NCI-H1092 treated with DMSO at 0.1 percent for 48 hours (cell line): ENCODE measurements around the gene ARID1B.

ENCODE experiments used
- DNase-seq: peaks from one replicate; lab custom pipeline; 2025; lab: John Stamatoyannopoulos, UW

Gene ARID1B

DNA sequence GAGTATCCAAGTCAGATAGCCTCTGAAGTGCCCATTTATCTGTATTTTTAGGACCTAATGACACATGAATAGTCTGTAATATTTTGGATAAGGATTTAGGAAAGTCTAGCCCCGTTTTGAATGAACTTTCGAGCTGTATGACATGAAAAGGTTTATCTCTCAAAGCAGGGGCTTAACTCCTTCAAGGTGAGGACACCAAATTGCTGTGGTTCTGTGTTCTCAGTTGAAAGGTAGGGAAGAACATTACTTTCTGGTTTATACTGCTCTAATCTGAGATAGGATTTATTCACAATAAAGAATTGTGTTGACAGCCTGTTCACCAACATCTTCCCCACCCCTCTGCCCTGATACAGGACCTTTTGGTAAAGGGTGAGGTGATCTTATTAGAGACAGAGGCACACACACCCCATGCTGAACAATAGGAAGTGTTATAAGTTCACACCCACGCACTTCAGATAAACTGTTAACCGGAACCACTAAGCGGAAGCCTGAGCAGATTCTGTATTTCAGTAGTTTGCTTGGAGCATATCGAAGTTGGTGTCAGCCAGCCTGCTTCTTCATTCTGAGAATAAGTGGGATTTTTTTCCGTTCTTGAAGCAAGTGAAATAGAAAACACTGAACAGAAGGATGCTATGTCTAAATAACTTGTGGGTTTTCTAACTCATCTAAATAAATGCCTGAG lies 322.9 kb downstream of the ARID1B start:
- no peak for DNase-seq

DNA sequence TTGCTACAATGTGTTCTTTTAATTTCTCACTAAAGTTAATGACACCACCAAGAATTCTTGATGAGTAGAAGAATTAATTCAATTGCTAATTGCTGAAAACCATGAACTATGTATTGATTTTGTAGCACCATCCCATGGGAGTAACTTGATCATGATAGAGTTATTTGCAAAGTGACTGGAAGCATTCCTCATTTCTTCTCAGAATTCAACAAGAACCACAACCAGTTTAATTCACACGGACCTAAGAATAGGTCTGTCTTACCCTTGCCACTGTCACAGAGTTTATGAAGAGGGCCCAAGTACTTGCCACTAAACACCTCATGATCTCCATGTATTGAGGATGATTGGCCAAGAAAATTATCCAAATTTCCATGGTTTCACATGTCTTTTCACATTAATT lies 324.0 kb downstream of the ARID1B start:
- DNase-seq, result no peak

DNA sequence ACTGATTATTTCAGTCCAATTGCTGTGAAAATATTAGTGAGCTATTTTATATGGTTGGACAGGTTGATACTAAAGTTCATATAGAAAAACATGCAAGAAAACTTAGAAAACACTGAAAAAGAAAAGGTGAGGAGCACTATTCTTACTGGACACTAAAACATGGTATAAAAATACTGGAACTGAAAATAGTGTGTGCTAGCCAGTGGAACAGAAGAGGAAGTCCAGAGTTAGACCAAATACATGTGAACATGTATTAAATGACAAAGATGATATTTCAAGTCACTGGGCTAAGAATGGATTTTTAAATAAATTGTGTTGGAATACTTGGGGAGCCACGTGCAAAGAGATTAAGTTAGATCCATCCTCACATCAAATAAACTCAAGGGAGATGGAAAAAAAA lies 327.6 kb downstream of the ARID1B start:
- DNase-seq, result no peak

DNA sequence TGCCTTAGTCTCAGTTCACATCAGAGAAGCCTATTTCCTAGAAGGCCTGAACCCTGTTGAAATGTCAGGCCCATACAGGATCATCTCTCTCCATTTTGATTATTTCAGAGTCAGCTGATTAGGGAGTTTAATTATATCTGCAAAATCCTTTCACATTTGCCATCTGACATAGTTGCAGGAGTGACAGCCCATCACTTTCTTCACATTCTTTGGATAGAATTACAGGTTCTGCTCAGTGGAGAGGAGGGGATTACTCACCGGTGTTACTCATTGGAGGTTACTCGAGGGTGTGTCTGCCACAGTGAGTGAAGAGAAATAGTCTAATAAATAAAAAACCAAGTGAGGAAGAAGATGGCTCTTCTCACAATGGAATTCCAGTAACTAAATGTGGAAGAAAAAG lies 329.3 kb downstream of the ARID1B start:
- no peak for DNase-seq

DNA sequence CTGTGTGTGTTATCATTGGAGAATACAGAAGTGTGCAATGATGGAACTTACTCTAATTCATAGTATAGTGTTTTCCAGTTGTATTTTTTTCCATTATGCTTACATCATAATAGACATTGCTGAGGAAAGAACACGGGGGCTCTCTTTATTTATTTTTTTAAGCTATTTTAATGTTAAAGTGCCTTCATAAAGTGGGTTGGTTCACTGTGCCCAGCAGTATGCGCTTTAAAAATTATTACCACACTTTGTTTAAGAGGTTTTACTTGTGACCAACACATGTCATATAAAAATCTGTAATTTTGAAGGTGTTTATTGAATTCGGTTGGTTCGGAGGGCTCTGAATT lies 330.4 kb downstream of the ARID1B start:
- DNase-seq, result no peak

DNA sequence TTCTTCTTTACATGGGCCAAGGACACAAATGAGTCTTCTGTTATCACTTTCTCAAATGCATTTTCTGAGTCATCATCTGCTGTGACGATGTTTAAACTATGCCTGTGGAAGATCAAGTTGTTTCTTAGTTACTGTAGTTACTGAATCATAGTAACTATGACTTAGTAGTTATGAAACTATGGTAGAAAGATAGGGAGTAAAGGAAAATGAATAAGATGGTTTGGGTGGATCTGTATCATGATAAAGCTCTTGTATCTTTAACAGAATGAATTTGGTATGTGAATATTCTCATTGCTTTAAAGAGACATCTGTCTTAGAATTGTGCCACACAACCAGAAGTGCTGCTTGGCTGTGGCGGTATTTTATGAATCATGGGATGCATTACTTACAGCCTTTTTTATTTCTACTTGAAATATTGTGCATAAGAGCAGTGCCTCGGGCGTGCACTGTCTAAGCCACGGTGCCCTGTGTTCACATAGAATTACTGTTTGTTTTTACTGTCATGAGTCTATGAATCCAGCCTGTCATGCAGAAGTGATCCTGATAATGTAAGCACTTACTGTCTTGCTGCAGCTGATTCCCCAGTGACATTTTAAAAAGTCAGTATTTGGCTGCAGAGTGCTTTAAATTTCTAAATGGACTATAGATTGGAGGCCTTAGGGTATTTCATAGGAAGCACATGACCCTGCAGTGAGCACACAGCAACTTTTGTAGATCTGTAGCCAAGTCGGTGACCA lies 330.9 kb downstream of the ARID1B start:
- DNase-seq, result no peak

DNA sequence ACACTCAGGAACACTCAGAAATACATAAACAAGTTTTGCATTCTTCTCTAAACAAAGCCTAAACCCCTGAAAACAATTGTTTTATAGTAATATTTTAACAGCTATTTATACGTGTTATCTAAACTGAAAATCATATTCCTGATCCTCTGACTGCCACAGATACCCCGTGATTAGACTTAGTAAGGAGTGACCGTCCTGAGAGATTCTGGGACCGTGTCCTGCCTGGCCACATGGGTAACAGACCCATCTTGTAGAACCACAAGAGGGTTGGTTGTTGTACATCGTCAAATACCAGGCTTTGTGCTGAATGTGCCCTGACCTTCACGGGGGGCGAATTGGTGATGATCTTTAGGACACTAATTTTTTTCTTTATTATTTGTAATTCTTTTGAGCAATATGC lies 331.7 kb downstream of the ARID1B start:
- no peak for DNase-seq

DNA sequence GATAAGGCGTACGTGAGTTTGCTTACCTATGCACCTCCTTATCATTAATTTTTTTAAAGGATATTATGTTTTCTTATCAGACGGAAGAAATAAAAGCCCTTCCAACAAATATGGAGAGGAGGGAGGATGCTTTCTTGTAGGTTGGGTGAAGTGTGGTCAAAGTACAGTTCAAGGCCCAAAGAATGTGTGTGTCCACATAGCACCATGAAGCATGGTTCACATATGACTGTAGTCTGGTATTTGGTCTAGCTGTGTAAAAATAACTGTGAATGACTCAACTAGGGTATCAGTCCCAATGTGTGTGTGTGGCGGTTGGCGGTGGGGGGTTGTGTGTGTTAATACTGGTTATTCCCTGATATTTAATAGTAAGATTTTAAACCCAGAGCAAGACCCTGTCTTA lies 333.4 kb downstream of the ARID1B start:
- DNase-seq, result no peak

DNA sequence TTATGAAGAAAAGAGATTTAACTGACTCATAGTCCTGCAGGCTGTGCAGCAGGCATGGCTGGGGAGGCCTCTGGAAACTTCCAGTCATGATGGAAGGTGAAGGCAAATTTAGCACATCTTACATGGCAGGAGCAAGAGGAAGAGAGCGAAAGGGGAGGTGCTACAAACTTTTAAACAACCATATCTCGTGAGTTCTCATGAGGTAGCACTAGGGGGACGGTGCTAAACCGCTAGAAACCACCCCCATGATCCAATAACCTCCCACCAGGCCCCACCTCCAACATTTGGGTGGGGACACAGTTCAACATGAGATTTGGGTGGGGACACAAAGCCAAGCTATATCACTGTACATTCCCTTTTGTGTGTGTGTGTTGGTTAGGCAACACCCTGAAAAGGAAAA lies 336.2 kb downstream of the ARID1B start:
- DNase-seq, result no peak

DNA sequence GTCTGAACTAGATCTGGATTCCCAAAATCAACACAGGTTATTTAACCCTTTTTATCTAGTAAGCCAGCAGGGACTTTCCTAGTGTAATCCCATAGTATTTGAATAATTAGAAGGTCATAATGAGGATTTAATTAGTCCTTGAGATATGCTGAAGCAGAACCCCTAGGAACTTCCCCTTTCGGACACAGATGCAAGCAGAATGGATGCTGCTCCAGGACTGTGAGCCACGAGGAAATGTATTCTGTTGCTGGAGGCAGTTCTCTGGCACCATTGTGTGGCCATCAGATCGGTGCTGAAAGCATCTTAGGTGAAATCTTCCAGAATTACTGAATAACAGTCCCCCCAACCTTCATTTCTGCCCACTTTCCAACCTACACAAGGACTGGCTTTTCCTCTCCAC lies 339.2 kb downstream of the ARID1B start:
- no peak for DNase-seq

DNA sequence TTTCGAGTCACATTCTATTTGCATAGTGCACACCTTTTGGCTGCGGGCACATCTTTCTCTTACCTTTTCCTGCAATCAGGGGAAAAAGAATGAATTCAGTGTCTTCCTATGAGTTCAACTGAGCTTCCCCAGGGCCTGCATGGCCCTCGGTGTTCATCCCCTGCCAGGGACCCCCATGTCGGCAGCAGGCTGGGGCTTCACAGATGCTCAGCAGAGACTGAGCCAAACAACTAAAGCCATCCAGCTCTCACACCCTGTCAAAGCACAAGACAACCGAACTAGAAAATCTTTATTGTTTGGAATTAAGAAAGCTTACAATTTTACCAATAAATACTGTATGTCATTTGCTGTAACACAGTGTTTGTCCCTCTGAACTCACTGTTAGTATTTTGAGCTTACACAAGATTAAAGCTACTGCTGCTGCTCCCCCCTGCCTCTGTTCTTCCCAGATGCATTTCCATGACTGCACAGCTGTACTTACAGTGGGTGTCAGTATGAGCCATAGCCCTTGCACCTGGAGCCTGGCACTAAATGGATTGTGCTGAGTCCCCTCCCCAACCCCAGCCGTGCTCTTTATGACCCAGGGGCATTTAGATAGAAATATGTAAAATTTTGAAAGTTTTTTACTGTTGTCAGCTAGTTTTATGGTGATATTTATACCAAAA lies 340.4 kb downstream of the ARID1B start:
- DNase-seq, result no peak

DNA sequence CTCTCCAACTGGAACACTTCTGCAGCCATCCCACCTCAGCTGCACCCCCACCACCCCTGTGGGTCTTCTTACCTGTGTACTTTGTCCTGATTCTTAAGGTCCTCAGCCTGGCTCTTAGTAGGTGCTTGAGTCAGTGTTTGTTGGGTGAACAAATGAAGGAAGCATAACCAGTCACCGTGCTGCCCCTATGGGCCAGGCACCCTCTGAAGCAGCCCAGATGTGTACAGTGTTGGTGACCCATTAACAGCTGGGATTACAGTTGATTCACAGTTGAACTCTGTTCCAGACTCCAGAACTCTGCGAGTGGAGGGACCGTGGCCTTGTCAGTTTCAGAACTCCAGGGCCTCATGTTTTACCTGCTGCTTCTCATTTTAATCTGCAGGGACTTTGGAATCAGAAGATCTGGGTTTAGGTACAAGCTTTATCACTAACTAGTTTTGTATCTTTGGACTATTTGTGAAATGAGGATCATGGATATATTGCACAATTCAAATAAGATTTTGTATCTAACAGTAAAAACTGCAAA lies 342.4 kb downstream of the ARID1B start:
- DNase-seq, result no peak

DNA sequence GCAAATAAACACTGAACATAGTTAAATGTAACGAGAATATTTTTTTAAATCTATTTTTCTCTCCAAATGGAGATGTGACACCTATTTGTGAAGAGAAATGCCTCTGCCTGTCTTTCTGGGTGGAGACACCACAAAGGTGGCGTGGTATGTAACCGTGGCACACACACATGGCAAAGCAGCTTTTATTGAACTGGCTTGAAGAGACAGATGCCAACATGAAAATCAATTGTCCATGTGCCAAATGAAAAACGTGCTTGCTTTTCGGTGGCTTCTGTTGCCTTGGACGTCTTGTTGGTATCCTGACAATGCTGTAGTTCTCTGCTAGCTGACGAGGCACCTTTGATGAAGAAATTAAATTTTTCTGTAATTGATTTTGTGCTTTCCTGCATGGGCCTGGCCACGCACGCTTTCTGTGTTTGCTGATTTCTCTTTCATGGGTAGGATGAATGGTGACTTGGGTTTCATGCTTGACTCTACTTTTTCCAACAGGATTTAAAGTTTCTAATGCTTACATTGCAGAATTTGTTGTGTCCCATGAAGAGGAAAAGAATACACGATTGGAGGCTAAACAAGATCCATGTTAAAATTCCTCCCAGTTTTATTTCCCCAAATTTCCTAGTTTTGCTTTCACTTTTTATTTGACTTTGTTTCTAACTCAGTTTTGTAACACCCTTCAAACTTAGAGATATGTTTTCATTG lies 343.5 kb downstream of the ARID1B start:
- DNase-seq, result no peak

DNA sequence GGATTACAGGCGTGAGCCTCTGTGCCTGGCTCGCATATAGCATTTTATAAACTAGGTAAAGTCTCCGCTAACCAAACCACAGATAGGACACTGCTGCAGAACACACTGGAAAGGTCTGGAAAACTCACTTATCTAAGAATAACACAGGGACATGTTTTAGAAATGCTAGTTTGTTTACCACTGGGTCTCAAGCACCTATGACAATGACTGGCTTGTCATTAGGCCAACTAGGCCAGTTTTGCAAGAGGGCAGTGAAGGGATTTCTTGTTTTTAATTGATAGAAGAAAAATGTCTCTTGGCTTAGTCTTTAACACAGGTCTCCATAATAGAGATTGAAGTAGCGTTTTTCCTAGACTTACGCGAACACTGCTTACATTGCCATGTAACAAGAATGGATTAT lies 344.7 kb downstream of the ARID1B start:
- no peak for DNase-seq

DNA sequence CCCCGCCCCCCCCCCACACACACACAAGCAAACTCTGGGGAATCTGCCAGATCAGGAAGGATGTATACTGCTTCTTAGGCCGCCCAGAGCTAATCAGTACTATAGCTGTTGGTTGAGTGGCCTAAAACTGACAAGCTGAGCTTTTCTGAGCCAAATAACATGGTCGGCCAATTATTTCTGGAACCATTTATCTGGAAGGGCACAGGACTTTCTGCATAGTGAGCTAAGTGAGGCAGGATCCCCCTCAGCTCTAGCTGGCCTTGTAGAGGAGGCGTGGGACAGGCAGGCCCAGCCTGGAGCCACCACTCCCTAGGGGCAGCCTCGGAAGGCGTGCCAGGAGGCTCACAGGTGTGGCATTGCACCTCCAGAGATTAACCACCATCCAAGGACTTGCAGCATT lies 346.1 kb downstream of the ARID1B start:
- no peak for DNase-seq

DNA sequence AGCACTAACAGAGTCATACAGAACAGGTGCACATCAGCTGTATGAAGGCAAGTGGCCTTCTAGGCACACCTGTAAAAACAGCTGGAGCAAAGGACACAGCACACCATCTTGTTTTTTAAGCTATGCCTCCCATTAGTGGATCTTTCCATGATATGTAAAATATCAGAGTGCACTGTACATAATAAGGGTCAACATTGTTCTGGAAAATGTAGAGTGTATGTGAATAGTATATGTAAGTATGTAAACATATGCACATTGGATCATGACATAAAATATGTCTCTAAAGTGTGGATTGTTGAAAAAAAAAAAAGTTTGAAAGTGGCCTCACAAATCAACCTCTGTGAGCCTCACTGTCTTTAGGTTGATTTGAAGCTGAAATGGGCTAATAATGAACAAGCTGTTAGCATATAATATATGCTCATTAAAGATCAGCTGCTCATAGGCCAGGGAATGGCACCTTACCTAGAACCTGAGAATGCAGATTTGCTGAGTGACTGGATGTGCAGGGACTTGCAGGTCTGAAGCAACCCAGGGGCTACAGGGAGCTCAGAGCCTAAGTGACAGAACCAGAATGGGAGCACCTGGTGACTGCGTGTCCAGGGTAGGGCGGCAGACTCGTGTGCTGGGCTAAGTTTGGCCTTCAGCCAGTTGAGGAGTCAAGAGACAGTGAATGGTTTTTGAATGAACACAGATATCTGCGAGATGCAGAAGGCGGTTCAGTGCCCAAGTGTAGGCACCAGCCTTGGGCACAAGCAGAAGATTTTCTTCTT lies 347.5 kb downstream of the ARID1B start:
- no peak for DNase-seq

DNA sequence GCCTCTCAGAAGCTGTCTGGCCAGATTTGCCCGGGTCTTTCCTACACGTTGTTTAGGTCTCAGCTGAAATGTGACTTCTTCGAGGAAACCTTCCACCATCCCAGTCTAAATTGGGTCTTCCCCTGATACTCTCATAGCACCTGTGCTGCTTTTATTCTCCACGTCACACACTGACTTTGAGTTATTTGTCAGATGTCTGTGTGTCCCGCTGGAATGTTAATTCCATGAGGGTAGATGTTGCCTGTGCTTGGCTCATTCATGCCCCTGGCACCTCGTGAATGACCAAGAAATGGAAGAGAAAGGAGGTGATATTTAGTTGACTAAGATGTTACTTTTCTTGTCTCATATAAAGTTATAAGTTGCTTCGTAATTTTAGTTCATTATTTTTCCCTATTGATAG lies 348.4 kb downstream of the ARID1B start:
- DNase-seq, result no peak

DNA sequence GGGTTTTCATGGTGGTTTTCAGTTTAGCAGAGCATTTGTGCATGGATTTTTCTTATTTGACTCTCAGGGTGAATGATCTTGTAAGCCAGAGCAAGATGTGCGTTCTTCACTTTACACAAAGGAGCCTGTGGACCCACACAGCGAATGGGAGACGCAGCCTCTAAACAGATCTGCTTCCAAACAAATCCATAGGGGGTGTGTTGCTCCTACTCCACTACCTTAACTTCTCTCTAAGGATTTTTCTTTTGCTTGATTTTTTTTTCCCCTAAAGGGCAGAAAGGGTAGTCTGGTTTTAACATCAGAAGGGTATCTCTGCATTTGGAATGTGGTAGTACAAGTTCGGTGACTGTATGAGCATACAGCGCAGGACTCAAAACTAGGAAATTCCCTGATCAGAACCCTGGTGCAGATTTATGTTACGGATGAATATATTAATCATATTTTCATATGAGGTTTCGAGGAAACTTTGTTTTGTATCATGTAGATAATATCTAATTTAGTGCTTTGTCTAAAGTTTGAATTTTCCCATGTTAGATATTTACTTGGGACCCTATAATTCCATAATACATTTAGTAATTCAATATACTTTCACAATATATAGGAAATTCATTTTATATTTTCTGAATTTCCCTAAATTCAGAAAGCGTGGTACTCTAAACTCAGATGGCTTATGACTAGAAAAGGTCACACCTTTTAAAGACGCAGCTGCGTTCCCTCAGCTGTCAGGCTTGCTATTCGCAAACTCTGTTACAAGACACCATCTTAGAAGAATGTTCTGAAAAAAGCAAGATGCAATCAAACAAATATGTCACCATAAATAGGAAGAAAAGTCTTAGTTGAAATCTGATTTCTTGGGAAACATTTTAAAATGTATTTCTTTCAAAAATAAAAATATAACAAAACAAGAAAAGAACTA lies 349.3 kb downstream of the ARID1B start:
- no peak for DNase-seq

DNA sequence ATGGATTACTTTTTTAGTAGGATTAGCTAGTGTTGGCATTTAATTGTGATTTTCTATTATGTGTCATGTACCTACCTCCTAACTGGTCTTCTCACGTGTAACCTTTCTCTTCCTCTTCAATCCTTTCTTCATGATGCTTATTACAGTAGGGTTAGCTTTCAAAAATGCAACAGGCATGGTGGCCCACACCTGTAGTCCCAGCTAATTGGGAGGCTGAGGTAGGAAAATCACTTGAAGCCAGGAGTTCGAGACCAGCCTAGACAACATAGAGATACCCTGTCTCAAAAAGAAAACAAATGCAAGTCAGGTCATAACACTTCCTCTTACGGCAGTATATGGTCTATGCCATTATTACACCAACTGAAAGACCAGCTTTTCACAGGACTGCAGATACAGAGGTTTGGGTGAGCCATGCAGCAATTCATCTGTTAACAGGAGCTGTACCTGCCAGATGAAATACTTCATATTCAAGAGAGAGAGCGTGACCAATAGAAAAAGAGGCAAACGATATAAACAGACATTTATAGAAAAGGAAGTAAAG lies 351.1 kb downstream of the ARID1B start:
- no peak for DNase-seq

DNA sequence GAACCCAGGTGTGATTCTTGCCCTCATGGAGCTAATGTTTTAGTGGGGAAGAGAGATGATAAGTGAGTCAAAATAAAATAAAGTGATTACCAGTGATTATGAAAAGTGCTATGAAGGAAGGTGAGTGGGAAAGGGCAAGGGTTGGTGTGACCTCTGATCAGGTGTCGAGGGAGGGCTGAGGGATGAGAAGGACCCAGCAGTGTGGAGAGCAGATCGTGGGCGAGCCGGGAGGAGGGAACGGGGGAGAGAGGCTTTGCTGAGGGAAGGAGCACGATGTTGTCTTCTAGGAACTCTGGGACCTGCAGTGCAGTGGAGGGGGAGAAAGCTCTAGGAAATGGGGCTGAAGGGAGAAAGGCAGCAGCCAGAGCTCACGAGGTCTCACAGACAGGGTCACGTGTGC lies 354.1 kb downstream of the ARID1B start:
- DNase-seq, result no peak

DNA sequence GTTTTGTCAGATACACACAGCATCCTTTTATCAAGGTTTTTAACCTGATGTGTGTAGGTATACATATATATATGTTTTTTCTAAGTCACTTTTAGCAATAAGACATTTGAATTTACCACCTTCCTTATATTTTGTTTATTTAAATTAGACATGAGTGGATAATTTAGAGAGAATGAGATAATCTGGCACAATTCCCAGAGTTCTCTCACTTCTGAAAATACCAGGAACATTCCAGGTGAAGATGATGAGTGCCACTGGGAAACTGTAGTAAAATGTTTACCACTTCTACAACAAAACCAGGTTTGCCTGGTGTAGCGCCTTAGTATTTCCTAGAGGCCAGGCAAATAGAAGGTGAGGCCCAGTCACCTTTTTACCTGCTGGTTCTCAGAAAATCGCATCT lies 356.7 kb downstream of the ARID1B start:
- no peak for DNase-seq
